Mesenchymal stem cell (in vitro differentiated cells and primary cell): Measurements from ENCODE around the gene MLLT3. TPM values are rescaled to one million over a fixed set of nuclear protein-coding genes. Genes with fewer than 3 reads are reported as not detected.
A peak's percentile ranks its signal among the peaks of the same experiment; 100 is the strongest.

Experiments used
- DNase-seq: peaks from one replicate; pipeline ENCODE4 v3.0.0-alpha.2; 2013
- H2AFZ ChIP-seq: one replicate; pipeline ENCODE4 v1.6.1; 2013; ENCODE audit warnings: low read depth, mild to moderate bottlenecking, control low read depth, inconsistent platforms, low read length, moderate library complexity
- H2AK5ac ChIP-seq: 2 replicates; pipeline ENCODE4 v1.6.1; 2013; ENCODE audit warnings: low read length, moderate library complexity, mild to moderate bottlenecking, inconsistent platforms; ENCODE audit not compliant: severe bottlenecking
- H2BK120ac ChIP-seq: one replicate; pipeline ENCODE4 v1.6.1; 2013; ENCODE audit warnings: low read depth, mild to moderate bottlenecking, inconsistent platforms, low read length, moderate library complexity
- H2BK12ac ChIP-seq, 2 experiments: one replicate each; pipeline ENCODE4 v1.6.1; 2013; ENCODE audit warnings: inconsistent platforms in 2 of 2, low read length in 2 of 2, mild to moderate bottlenecking in 2 of 2, moderate library complexity in 2 of 2, control low read depth in 1 of 2
- H2BK15ac ChIP-seq: one replicate; pipeline ENCODE4 v1.6.1; 2013; ENCODE audit warnings: mild to moderate bottlenecking, low read depth, inconsistent platforms; ENCODE audit not compliant: poor library complexity, severe bottlenecking
- H2BK5ac ChIP-seq: 2 replicates; pipeline ENCODE4 v1.6.1; 2013; ENCODE audit warnings: low read depth, mild to moderate bottlenecking, low read length, control low read depth, inconsistent platforms; ENCODE audit not compliant: poor library complexity, severe bottlenecking
- H3K14ac ChIP-seq, 2 experiments: one replicate each; pipeline ENCODE4 v1.6.1; 2013; ENCODE audit warnings: inconsistent platforms in 2 of 2, low read length in 2 of 2, control low read depth in 1 of 2, mild to moderate bottlenecking in 1 of 2, moderate library complexity in 1 of 2
- H3K18ac ChIP-seq, 2 experiments: one replicate each; pipeline ENCODE4 v1.6.1; 2013; ENCODE audit warnings: inconsistent platforms in 2 of 2, low read length in 2 of 2, control low read depth in 1 of 2, low read depth in 1 of 2, mild to moderate bottlenecking in 1 of 2
- H3K23ac ChIP-seq, 2 experiments: one replicate each; pipeline ENCODE4 v1.6.1; 2013; ENCODE audit warnings: inconsistent platforms in 2 of 2, low read length in 2 of 2, mild to moderate bottlenecking in 2 of 2, moderate library complexity in 2 of 2, control low read depth in 1 of 2
- H3K27ac ChIP-seq: 2 replicates; pipeline ENCODE4 v1.5.1; 2013; ENCODE audit warnings: mild to moderate bottlenecking, moderate library complexity, low read length, control low read depth, inconsistent platforms; ENCODE audit not compliant: poor library complexity, severe bottlenecking
- H3K27me3 ChIP-seq, 2 experiments: 2 replicates each; pipeline versions ENCODE4 v1.6.1 to v1.7.0; 2013; ENCODE audit warnings: low read length in 2 of 2, mild to moderate bottlenecking in 2 of 2, moderate library complexity in 2 of 2, control low read depth in 1 of 2, inconsistent platforms in 1 of 2; ENCODE audit not compliant: control insufficient read depth in 1 of 2, insufficient read depth in 1 of 2
- H3K36me3 ChIP-seq, 2 experiments: 2 replicates each; pipeline versions ENCODE4 v1.6.1 to v1.7.0; 2013; ENCODE audit warnings: low read length in 2 of 2, control low read depth in 1 of 2, inconsistent platforms in 1 of 2, low read depth in 1 of 2, mild to moderate bottlenecking in 1 of 2; ENCODE audit not compliant: insufficient read depth in 2 of 2, control insufficient read depth in 1 of 2
- H3K4ac ChIP-seq, 2 experiments: one replicate each; pipeline ENCODE4 v1.6.1; 2013; ENCODE audit warnings: inconsistent platforms in 2 of 2, low read length in 2 of 2, mild to moderate bottlenecking in 2 of 2, moderate library complexity in 2 of 2, control low read depth in 1 of 2, low read depth in 1 of 2
- H3K4me1 ChIP-seq: 2 replicates; pipeline ENCODE4 v1.6.1; 2013; ENCODE audit warnings: low read depth, low read length, control low read depth; ENCODE audit not compliant: control insufficient read depth, insufficient read depth
- H3K4me2 ChIP-seq: 2 replicates; pipeline ENCODE4 v1.6.1; 2013; ENCODE audit warnings: low read length, mild to moderate bottlenecking, inconsistent platforms; ENCODE audit not compliant: poor library complexity, severe bottlenecking
- H3K4me3 ChIP-seq, 2 experiments: 2 replicates each; pipeline versions ENCODE4 v1.5.1 to v1.7.0; 2013; ENCODE audit warnings: low read length in 2 of 2, mild to moderate bottlenecking in 2 of 2, control low read depth in 1 of 2, low read depth in 1 of 2; ENCODE audit not compliant: insufficient read depth in 1 of 2
- H3K79me1 ChIP-seq: replicated peaks from 2 replicates; pipeline ENCODE4 v1.6.1; 2013; ENCODE audit warnings: mild to moderate bottlenecking, control low read depth, low read length, inconsistent platforms; ENCODE audit not compliant: poor library complexity, severe bottlenecking
- H3K9ac ChIP-seq: 2 replicates; pipeline ENCODE4 v1.7.0; 2013; ENCODE audit warnings: mild to moderate bottlenecking, low read length, moderate library complexity
- H3K9me3 ChIP-seq: 2 replicates; pipeline ENCODE4 v1.7.0; 2013; ENCODE audit warnings: mild to moderate bottlenecking, low read length; ENCODE audit not compliant: control insufficient read depth
- H4K8ac ChIP-seq: one replicate; pipeline ENCODE4 v1.6.1; 2013; ENCODE audit warnings: inconsistent platforms, mild to moderate bottlenecking, low read length, moderate library complexity
- H4K91ac ChIP-seq: one replicate; pipeline ENCODE4 v1.6.1; 2013; ENCODE audit warnings: mild to moderate bottlenecking, low read length, inconsistent platforms
- WGBS: methylation state at CpG from one replicate; pipeline ENCODE4 v1.1.7; 2013; ENCODE audit warnings: mixed read lengths; 5-methylcytosine and 5-hydroxymethylcytosine counted together
- small RNA-seq: library from polyadenylated mRNA; stranded (forward); fragments of <200 nt; extraction: miRNeasy Mini kit (QIAGEN cat#:217004); gene quantifications from one replicate; pipeline ENCODE3, GENCODE V24; 2013; ENCODE audit warnings: low read depth

MLLT3 gene

DNA sequence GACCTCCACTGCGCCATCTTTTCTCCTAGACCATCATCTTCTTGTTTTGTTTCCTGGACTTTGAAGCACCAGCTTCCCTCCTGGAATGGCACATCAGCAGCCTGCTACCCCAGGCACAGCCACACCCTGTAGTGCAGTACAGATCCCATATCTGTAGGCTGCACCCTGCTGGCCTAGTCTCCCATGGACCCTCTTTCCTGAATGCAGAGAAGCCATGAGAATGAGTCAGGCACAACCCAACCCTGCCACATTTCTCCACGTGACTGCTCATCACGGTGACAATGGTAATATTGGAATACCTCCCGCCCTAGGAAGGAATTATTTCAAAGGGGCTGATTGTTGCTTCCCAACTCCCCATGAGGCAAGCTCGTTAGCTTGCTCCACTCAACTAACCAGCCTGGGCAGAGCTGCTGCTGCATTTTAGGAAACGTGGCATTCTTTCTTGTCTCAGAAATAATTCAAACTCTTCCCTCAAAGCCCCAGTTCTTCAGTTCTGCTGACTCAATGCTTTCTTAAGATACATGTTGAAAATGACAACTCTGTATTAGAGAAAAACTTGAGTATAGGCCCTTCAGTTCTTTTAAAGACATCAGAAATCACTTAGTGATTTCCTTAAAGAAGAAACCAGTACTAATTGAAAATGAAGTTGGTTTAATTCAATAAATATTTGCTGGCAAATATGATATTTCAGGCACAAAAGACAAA is 328.1 kb downstream of the MLLT3 start:
- Histone ChIP-seq H2BK5ac (no peak overlapping the region), H4K8ac (no peak overlapping the region), H2AFZ (no peak overlapping the region), H3K4me2 (no peak overlapping the region), H3K4me1 (peaks cover 2% of the 10 kb centered on the region), H3K18ac (no peak overlapping the region), H3K9ac (no peak overlapping the region), H4K91ac (no peak overlapping the region), H2AK5ac (no peak overlapping the region), H3K4ac (no peak overlapping the region), H3K9me3 (no peaks in the 10 kb centered on the region), H2BK12ac (no peak overlapping the region), H3K23ac (no peak overlapping the region), H3K27me3 (peaks cover 4 to 14% of the 10 kb centered on the region in 2 experiments), H3K4me3 (no peak overlapping the region), H3K27ac (no peak overlapping the region), H3K79me1 (no peaks in the 10 kb centered on the region), H2BK15ac (no peak overlapping the region), H3K36me3 (no peaks in the 10 kb centered on the region), H3K14ac (no peak overlapping the region), H2BK120ac (no peak overlapping the region)
- WGBS = 81% methylated on average over 6 of the region's 6 CpGs
- no peak for DNase-seq

GRCh38 chr9:20292002-20292401 is 330.3 kb downstream of the MLLT3 start:
- H2BK5ac ChIP-seq = no peak overlapping the region
- peaks cover 0 to 20% of the 10 kb centered on the region in 2 experiments for H3K27me3 ChIP-seq
- no peak overlapping the region for H4K8ac ChIP-seq
- H4K91ac ChIP-seq = no peak overlapping the region
- WGBS = 74% methylated on average over 3 of the region's 4 CpGs
- no peak overlapping the region for H2AFZ ChIP-seq
- H3K36me3 ChIP-seq = no peaks in the 10 kb centered on the region
- peak; percentile 37 for DNase-seq
- H3K27ac ChIP-seq = no peak overlapping the region
- H2BK120ac ChIP-seq = no peak overlapping the region
- H3K4me1 ChIP-seq = no peaks in the 10 kb centered on the region
- no peak overlapping the region for H3K4me3 ChIP-seq
- no peak overlapping the region for H2BK15ac ChIP-seq
- no peak overlapping the region for H3K14ac ChIP-seq
- H3K23ac ChIP-seq = no peak overlapping the region
- no peak overlapping the region for H3K4me2 ChIP-seq
- no peaks in the 10 kb centered on the region for H3K79me1 ChIP-seq
- no peak overlapping the region for H3K4ac ChIP-seq
- H2BK12ac ChIP-seq = peak overlapping the region in 1 of 2 experiments; percentile 17
- no peak overlapping the region for H2AK5ac ChIP-seq
- no peak overlapping the region for H3K18ac ChIP-seq
- H3K9me3 ChIP-seq = peaks cover 3% of the 10 kb centered on the region
- H3K9ac ChIP-seq = no peak overlapping the region

Small RNA genes lying within 50 kb of the gene (small RNA-seq; reads per million reads assigned to genes)
- gene MIR4473 (7.5 reads per million, percentile 71 among the genes with 10 or more reads in this experiment), gene MIR4474 (not detected), gene RNU4-26P (not detected)
